ENCODE results near the gene TPT1.

TPT1 gene

DNA sequence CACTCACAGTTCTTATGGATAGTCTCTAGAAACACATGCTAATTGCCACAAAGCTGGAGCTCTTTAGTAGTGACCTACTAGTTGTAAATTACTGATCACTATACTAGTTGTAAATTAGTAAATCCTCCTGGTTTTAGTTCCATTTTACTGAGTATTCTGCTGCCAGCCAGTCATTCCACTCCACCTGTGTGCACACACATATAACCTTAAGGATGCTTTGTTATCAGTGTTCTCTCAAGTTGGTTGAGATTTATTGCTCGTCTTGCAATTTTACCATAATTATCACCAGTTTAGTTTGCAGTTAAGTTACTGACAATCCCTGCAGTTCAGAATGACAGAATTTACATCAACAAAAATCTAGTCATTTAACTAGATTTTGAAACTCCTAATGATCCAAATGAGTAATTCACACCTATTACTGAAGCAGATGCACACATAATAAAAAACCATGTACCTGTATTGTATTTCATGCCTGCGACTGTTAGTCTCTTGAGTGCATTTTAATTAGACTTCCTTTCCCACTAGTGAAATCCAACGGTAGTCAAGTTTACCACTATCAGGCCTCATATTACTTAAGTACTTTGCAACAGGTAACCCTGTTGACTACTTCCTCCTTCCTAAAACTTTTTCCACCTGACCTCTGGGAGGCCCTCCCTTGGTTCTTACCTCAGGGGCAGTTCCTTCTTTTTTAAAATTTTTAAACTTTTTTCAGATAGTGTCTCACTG, 7.6 kb downstream of the TPT1 start:
- FAIRE-seq, result no peak

DNA sequence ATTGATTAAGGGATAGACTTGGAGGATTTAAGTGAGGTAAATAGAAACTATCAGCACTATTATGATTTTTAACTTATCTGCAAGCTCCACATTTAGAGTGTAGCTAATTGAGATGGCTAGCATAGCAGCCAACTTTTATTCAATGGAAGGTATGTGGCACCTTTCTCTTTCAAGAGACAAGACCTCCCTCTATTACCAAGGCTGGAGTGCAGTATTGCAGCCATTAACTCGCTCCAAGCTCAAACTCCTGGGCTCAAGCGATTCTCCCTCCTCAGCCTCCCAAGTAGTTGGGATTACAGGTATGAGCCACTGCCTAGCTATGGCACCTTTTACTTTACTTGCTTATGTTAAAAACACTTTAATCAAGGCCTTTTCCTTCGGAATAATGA, 8.2 kb downstream of the TPT1 start:
- FAIRE-seq, result no peak

DNA sequence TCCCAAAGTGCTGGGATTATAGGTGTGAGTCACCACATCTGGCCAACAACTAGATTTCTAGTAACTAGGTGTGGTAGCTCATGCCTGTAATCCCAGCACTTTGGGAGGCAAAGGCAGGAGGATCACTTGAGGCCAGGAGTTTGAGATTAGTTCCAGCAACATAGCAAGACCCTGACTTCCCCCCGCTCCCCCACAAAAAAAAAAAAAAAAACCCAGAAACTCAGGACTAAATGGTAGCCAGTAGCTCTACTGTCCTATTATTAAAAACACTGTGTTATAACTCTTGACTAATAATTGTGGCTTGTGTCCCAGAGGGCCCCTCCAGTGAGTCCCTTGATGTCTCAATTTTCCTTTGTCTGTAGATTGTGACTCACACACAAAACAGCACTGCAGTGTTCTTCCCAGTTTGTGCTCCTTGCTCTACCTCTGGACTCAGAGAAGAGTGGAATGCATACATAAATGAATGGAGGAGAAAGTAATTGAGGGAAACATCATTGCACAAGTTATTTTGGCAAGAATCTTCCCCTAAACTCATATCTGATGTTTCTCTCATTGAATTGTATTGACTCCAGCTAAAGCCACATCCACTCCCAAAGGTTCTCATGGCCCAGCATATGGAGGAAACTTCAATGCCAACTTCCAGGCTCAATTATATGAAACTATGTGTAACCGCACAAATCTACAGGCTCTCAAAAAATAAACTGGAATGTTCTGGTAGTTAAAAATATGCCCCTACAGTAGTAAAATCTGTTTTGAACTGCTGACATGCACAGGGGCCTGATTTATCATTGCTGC, 8.8 kb downstream of the TPT1 start:
- FAIRE-seq, result no peak

DNA sequence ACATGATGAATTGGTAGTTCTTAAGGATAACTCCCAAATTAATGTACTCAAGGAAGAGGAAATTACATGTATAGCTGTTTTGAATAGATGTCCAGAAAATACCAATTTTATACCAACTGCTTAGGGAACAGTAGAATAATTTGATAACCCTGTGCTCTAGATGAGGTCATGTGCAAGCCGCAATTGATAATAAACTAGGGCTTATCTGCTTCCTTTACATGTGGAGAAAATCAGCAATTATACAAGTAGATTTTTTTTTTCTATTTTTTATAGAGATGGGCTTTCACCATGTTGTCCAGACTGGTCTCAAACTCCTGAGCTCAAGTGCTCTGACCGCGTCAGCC, 9.3 kb downstream of the TPT1 start:
- no peak for FAIRE-seq

DNA sequence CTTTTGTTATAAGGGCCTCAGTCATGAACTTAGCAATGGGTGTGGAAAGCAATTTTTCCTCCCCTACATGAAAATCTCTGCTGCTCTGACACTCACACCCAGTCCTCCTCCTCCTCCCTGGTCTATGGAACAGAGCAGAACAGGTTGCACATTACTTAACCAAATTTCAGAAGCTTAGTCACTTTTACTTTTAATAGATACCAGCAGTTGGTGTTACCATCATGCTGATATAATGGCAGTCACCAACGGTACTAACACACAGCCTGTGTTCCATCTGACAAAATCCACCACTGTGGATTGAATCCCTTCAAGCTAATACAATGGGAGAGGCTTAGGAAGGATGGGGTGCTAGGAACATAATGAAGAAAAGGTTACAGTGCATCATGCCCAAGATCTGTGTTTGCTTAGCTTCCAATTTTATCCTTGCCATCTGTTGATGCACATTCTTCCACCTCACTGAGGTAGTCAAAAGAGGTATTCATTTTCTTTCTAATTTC, 9.8 kb downstream of the TPT1 start:
- FAIRE-seq, result no peak

DNA sequence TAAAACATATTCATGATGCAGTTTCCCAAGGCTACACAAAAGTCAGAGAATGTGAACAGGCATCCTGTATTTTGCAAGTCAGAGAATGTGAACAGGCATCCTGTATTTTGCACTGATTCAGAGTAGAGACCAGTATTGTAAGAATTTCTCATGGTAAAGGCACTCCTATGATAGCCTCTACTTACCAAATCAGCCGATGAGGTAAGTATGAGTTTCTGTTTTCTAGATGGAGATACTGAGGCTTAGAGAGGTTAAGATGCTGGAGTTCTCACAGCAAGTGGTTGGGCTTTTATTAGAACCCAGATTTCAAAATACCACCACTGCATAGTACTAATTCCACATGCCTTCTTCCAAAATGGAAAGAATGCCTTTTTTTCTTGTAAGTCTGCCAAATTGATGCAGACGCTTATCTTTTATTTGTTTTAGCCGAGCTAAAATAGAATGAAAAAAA, 12.3 kb downstream of the TPT1 start:
- FAIRE-seq, result no peak

DNA sequence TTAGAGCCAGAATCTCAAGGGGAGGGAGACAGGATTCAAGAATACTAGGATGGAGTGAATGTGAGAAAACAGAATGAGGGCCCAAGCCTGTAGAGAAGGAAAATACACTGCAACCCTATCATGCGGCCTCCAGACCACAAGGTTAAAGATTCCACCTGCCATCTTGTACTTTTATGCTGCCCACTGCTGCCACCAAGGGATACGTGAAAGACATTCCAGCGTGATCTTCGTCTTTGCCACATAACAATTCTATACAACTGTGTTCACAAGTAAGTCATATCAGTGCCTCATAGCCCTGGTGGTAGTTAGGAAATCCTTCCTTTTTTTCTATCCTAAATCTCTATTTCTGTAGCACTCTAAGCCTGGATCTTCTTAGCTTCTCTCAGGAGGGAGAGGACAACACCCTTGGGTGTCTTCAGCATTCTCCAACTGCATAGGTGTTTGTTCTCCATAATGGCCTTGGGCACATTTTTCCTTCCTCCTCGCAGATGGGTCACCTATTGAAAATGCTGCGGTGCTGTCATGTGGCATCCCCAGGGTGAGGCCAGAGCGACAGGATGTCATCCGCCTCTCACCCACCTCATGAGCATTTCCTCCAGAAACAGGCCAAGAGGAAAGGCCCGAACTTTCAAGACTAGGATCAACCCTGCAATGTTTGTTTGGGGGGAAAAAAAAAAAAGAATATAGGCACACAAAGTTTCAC, 13.6 kb downstream of the TPT1 start:
- FAIRE-seq, result no peak

DNA sequence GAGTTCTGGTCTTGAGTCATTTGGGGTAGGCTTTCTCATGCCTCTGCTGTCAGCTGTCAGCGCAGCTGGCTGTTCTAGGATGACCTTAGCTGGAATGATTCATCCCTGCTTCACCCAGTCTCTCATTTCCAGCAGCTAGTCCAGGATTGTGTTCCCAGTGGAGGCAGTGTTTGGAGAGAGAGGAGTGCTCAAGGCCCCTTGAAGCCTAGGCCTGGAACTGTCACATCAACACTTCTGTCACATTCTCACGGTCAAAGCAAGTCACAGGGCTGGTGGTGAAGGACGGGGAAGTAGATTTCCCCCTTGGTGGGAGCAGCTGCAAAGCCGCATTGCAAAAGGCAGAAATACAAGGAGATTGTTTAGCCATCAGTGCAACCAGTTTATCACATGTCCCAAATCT, 15.2 kb downstream of the TPT1 start:
- no peak for FAIRE-seq

DNA sequence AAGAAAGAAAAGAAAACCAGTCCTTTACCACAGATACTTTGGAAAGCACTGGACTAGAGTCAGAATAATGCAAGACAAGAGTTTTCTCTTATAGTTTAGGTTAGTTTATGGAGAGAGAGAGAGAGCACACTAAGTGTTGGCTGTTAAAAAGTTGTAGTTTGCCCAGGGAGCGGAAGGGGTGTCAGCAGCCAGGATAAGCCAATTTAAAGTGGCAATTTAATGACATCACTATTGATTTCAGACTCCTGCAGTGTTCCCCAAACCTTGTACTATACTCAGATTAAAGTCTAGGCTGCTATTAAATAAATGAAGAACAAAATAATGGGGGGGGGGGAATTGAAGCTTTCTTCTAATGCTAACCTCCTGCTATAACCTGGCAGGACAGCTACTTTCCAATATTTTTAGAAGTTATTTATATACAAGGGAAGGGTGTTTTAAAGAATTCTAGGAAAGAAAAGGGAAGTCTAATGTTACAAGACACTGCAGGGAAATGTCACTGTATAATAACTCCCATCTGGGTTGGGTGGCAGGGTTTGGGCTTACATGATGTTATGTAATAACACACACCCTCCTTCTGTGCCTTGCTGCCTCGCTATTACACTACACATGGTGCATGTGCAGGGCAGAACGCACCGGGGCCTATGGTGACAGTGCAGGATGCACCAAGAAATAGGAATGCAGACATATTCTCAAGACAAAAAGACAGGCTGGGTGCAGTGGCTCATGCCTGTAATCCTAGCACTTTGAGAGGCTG, 19.9 kb downstream of the TPT1 start:
- FAIRE-seq, result no peak

DNA sequence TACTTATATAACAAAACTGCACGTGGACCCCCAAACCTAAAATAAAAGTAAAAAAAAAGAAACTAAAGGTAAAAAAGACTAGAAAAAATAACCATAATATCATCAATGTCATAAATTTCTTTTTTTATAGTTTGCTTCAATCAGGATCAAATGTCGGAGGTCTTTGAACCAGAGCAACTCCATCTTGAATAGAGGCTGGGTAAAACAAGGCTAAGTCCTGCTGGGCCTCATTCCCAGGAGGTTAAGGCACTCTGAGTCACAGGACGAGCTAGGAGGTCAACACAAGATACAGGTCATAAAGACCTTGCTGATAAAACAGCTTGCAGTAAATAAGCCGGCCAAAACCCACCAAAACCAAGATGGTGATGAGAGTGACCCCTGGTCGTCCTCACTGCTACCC, 24.0 kb downstream of the TPT1 start:
- peak; percentile 90 for FAIRE-seq

DNA sequence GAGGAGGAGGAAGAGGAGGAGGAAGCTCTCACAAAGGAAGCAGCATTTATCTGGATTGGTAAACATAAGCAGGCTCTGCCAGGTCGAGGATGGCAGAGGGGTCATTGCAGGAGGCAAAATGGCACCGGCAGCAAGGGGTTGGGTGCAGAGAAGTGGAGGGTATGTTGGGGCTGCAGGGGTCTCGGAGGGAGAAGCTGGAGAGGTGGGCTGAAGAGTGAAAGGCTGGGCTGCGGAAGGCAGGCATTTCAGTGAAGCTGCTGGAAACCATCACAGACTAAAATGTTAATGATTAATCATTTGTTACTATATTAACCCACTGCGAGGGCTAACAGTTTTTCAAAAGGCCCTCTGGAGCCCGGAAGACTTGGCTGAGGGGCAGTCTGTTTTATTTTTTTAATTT, 24.6 kb downstream of the TPT1 start:
- FAIRE-seq, result no peak

DNA sequence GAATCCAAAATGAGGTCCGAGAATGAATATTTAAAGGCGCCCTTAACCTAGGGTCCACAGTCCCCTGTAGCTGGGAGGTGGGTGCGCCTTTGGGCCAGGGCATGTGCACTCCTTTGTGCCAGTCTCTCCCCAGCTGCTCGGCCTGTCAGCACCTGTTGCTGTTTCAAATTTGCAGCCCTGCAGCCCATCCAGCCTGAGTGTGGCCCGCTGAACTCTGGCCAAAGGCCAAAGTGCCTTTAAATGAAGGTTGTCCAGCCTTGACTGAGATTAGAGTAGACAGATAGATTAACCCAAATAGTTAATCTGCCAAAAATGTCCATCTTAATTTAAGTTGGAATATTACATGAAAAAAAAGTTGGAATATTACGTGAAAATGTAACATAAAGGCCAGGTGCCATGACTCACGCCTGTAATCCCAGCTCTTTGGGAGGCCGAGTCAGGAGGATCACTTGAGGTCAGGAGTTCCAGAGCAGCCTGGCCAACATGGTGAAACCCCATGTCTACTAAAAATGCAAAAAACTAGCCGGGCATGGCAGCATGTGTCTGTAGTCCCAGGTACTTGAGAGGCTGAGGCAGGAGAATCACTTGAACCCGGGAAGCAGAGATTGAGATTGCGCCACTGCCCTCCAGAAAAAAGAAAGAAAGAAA, 25.3 kb downstream of the TPT1 start:
- no peak for FAIRE-seq

DNA sequence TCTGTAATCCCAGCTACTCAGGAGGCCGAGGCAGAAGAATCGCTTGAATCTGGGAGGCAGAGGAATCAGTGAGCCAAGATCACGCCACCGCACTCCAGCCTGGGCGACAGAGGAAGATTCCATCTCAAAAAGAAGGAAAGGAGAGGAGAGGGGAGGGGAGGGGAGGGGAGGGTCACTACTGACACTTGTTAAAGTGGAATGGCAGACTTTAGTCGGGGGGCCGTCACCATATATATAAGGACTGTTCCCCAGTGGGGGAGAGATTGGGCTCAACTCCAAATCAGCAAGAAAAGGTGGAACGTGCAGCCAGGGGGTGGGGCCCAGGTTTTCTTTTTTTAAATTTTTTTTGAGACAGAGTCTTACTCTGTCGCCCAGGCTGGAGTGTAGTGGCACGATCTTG, 26.2 kb downstream of the TPT1 start:
- FAIRE-seq, result no peak

DNA sequence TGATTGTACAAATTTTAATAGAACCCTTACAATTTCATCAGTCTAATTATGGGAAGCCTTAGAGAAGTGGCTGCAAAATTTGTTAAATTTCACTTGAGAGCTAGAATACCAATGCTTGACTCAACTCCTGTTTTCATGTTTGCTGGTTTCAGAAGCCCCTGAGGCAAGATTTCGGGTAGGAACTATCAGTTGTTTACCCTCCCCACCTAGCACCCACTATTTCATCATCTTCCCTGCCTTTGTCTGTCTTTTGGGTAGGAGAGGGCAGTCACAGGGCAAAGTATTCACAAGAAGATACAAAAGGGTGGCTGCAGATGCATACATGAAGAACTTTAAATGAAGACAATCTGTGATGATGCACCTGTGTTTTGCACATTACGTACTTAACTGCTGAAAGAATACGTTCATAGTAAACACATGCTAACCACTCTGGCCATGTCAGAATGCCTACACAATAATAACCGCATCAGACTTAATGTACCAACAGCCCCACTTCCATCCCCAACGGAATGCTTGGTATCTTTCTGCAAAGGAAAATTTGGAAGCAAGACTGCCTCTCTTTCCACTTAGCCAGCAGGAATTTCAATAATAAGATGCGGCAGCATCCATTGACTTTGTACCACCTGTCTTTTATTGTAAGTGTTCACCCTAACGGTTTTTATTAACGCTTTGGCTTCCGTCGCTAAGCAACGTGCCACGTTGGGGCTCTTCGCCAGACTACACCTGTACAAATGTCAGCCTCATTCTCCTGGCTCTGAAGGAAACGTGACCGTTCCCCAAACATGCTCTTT, 30.4 kb downstream of the TPT1 start:
- no peak for FAIRE-seq

DNA sequence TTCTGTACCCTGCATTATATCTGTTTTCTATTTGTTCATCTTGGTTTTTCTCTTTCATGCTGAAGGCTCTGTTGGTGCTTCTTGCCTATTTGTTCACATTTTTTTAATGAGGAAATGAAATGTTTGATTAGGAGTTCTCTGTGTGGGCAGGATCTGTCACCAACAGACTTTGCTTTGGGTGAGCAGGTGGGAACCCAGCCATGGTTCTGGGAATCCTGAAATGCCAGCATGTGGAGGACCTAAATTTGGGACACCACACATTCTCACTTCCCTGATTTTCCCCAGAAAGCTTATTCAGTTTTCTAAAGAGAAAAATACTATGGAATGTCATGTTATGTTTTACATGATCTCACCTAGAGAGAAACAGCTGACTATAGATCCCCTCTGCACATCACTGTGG, 34.0 kb downstream of the TPT1 start:
- no peak for FAIRE-seq

DNA sequence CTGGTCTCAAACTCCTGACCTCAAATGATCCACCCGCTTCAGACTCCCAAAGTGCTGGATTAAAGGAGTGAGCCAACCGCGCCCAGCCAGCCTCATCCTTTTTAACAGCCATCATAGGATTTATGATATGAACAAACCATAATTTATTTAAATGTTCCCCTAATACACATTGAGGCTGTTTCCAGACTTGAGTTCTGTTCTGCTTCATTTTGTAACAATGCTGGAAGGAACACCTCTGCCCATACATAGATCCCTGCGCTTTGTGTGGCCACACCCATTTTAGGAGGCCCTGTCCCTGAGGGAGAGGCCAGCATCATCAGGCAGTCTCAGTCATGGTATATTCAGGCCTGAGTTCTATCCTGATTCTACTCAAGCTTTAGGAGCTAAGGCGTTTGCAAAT, 35.9 kb downstream of the TPT1 start:
- no peak for FAIRE-seq

DNA sequence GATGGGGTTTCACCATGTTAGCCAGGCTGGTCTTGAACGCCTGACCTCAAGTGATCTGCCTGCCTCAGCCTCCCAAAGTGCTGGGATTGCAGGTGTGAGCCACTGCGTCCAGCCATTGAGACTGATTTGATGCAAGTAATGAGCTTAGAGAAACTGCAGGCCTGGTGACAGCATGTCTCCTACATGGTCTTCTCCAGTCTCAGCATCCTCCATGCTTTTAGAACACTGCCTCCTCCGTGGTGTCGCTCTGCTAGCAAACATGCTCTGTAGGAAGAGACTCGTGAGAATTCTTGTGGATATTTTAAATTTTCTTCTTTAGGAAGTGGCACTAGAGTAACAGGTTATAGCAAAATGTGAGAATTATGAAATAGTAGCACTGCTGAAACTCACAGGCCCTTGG, 37.1 kb downstream of the TPT1 start:
- no peak for FAIRE-seq

DNA sequence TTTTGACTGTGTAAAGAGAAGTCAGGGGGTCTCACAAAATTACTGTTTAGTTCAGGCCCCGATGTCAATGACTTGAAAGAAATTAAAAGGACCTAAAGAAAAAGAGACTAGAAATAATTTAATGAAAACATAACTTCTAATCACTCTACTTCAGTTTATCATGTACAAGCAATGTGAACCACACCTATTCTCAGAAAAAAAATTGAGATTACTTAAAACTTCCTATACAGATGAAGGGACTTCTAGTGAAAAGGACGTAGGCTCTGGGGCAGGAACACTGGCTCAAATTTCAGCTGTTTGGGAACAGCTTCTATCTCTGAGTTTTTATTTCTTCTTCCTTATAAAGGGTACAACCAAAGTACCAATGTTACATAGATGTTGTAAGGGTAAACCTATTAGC, 38.0 kb downstream of the TPT1 start:
- no peak for FAIRE-seq

DNA sequence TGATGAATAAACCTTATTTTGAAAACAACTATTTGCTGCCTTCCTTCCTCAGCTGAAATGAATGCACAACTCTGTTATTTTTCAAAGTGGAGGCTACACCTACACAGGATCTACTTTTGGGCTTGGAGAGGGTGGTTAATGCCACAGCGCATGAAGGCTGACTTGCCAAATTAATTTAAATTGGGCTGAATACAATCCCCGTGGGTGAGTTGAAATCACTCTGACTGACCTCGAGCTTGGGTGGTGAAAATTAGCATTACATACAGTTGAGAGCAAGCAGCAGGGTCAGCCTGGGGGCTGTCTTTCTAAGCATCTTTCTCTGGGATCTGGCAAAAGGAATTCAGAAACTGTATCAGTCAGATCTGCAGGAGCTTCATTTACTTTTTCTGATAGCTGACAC, 38.5 kb downstream of the TPT1 start:
- FAIRE-seq, result no peak

DNA sequence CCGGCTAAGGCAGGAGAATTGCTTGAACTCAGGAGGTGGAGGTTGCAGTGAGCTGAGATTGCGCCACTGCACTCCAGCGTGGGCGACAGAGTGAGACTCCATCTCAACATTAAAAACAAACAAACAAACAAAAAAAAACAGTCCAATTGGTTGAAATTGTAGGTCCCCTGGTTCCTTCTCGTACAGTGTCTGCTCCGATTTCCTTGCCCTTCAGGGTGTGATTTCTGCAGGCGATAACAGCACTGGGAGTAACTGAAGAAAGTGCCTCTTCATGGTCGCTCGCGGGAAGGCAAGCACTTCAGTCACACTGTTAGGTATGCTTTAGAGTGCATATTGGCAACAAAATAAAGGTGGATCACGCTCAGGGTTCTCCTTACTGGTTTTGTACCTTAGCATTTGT, 39.7 kb downstream of the TPT1 start:
- no peak for FAIRE-seq

DNA sequence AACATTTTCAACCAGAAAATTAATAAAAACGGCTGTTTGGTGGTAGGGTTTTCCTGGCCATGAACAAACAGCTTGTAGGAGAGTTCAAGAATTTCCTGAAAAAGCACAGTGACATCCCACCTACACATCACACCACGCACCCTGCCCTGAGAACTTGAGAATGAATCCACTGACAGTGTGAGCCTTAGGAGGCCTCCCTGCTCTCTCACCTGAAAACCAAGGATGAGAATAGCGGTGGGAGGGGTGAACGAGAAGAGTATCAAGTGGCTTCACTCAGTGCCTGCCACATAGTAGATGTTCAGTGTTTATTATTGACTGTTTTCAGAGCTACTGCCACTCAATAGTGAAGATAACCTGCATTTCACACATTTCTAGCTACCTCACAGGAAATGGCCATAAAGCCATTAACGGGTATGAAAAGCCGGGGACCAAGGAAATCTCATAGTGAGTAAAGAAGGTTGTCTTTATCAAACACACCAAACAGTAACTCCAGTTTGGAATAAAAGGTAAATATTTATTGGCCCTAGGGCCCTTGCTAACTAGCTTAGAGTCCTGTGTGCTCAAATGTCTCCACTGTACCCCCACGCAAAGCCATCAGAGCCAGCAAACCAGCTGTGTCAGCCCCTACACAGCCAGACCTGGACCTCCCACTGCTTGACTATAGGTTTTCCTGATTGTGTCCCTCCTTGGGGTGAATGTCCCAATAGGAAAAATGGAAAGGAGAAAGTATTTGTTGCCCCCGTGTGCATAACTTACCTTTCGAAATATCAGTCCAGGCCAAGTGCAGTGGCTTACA, 40.6 kb downstream of the TPT1 start:
- FAIRE-seq, result no peak
